Measurements from ENCODE around the gene CPNE7. TPM values are rescaled to one million over a fixed set of nuclear protein-coding genes. Genes with fewer than 3 reads are reported as not detected.

CPNE7 gene
- total and polyA plus RNA-seq, 2 of the 13 experiments (the other 11 are each of a cell fraction or from before 2014, with no cell fraction given) = 0.59 TPM; not detected in 1

DNA sequence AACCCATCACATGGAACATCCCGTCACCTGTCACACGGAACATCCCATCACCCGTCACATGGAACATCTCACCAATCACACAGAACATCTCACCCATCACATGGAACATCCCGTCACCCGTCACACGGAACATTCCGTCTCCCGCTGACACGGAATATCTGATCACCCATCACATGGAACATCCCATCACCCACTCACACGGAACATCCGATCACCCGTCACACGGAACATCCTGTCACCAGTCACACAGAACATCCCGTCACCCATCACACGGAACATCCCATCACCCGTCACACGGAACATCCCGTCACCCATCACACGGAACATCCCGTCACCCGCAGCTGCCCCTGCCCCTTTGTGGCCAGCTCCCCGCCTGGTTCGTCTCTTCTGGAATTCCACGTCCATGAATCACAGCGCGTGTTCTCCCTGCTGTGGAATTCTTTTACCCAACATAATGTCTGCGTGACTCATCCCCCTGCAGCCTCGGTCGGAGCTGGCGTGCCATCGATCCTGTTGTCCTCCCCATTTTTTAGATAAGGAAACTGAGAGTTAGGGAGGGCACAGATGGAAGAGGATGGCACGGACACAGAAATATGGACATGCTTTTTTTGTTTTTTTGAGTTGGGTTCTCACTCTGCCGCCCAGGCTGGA is 5.6 kb downstream of the CPNE7 start (continued):
- TF ChIP-seq, protein P1, sequence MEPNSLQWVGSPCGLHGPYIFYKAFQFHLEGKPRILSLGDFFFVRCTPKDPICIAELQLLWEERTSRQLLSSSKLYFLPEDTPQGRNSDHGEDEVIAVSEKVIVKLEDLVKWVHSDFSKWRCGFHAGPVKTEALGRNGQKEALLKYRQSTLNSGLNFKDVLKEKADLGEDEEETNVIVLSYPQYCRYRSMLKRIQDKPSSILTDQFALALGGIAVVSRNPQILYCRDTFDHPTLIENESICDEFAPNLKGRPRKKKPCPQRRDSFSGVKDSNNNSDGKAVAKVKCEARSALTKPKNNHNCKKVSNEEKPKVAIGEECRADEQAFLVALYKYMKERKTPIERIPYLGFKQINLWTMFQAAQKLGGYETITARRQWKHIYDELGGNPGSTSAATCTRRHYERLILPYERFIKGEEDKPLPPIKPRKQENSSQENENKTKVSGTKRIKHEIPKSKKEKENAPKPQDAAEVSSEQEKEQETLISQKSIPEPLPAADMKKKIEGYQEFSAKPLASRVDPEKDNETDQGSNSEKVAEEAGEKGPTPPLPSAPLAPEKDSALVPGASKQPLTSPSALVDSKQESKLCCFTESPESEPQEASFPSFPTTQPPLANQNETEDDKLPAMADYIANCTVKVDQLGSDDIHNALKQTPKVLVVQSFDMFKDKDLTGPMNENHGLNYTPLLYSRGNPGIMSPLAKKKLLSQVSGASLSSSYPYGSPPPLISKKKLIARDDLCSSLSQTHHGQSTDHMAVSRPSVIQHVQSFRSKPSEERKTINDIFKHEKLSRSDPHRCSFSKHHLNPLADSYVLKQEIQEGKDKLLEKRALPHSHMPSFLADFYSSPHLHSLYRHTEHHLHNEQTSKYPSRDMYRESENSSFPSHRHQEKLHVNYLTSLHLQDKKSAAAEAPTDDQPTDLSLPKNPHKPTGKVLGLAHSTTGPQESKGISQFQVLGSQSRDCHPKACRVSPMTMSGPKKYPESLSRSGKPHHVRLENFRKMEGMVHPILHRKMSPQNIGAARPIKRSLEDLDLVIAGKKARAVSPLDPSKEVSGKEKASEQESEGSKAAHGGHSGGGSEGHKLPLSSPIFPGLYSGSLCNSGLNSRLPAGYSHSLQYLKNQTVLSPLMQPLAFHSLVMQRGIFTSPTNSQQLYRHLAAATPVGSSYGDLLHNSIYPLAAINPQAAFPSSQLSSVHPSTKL (CRISPR knock-in tag; IDR thresholded peaks at IDR 0.05) = peak; percentile 18; the same call in 1 of the 2 replicates
- TF ChIP-seq ZNF224 (CRISPR knock-in tag; IDR thresholded peaks at IDR 0.05) (no peak), SOX5 (CRISPR knock-in tag; IDR thresholded peaks at IDR 0.05; ENCODE audit: borderline replicate concordance) (no peak), ZNF839 (CRISPR knock-in tag; IDR thresholded peaks at IDR 0.05; ENCODE audit: borderline replicate concordance) (no peak), JDP2 (CRISPR knock-in tag; IDR thresholded peaks at IDR 0.05; ENCODE audit: borderline replicate concordance) (no peak), RARG (CRISPR knock-in tag; IDR thresholded peaks at IDR 0.05; ENCODE audit: low read depth) (no peak), SP140L (CRISPR knock-in tag; IDR thresholded peaks at IDR 0.05; ENCODE audit: borderline replicate concordance) (no peak), BRD4 (CRISPR knock-in tag; IDR thresholded peaks at IDR 0.05) (no peak), ATF7 (IDR thresholded peaks at IDR 0.05) (no peak), ATF7 (CRISPR knock-in tag; IDR thresholded peaks at IDR 0.05) (no peak), GABPB1 (CRISPR knock-in tag; IDR thresholded peaks at IDR 0.05) (no peak), MAF1 (CRISPR knock-in tag; IDR thresholded peaks at IDR 0.05; ENCODE audit: borderline replicate concordance) (no peak), ZNF614 (CRISPR knock-in tag; IDR thresholded peaks at IDR 0.05; ENCODE audit: borderline replicate concordance) (no peak), DNMT1 (CRISPR knock-in tag; IDR thresholded peaks at IDR 0.05) (0 out of 2 replicates have a peak, but pooled peaks have one; percentile 18)
- TF ChIP-seq, protein P2, sequence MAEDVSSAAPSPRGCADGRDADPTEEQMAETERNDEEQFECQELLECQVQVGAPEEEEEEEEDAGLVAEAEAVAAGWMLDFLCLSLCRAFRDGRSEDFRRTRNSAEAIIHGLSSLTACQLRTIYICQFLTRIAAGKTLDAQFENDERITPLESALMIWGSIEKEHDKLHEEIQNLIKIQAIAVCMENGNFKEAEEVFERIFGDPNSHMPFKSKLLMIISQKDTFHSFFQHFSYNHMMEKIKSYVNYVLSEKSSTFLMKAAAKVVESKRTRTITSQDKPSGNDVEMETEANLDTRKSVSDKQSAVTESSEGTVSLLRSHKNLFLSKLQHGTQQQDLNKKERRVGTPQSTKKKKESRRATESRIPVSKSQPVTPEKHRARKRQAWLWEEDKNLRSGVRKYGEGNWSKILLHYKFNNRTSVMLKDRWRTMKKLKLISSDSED (CRISPR knock-in tag; IDR thresholded peaks at IDR 0.05) = no peak
- TF ChIP-seq, protein P3, sequence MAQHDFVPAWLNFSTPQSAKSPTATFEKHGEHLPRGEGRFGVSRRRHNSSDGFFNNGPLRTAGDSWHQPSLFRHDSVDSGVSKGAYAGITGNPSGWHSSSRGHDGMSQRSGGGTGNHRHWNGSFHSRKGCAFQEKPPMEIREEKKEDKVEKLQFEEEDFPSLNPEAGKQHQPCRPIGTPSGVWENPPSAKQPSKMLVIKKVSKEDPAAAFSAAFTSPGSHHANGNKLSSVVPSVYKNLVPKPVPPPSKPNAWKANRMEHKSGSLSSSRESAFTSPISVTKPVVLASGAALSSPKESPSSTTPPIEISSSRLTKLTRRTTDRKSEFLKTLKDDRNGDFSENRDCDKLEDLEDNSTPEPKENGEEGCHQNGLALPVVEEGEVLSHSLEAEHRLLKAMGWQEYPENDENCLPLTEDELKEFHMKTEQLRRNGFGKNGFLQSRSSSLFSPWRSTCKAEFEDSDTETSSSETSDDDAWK (CRISPR knock-in tag; IDR thresholded peaks at IDR 0.05) = no peak
- TF ChIP-seq, protein P4, sequence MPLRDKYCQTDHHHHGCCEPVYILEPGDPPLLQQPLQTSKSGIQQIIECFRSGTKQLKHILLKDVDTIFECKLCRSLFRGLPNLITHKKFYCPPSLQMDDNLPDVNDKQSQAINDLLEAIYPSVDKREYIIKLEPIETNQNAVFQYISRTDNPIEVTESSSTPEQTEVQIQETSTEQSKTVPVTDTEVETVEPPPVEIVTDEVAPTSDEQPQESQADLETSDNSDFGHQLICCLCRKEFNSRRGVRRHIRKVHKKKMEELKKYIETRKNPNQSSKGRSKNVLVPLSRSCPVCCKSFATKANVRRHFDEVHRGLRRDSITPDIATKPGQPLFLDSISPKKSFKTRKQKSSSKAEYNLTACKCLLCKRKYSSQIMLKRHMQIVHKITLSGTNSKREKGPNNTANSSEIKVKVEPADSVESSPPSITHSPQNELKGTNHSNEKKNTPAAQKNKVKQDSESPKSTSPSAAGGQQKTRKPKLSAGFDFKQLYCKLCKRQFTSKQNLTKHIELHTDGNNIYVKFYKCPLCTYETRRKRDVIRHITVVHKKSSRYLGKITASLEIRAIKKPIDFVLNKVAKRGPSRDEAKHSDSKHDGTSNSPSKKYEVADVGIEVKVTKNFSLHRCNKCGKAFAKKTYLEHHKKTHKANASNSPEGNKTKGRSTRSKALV (CRISPR knock-in tag; IDR thresholded peaks at IDR 0.05) = no peak
- TF ChIP-seq, protein P5, sequence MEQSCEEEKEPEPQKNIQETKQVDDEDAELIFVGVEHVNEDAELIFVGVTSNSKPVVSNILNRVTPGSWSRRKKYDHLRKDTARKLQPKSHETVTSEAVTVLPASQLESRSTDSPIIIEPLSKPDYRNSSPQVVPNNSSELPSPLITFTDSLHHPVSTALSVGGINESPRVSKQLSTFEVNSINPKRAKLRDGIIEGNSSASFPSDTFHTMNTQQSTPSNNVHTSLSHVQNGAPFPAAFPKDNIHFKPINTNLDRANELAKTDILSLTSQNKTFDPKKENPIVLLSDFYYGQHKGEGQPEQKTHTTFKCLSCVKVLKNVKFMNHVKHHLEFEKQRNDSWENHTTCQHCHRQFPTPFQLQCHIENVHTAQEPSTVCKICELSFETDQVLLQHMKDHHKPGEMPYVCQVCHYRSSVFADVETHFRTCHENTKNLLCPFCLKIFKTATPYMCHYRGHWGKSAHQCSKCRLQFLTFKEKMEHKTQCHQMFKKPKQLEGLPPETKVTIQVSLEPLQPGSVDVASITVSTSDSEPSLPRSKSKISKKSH (CRISPR knock-in tag; IDR thresholded peaks at IDR 0.05; ENCODE audit: borderline replicate concordance) = 0 out of 2 replicates have a peak, but pooled peaks have one; percentile 5
- TF ChIP-seq, protein P6, sequence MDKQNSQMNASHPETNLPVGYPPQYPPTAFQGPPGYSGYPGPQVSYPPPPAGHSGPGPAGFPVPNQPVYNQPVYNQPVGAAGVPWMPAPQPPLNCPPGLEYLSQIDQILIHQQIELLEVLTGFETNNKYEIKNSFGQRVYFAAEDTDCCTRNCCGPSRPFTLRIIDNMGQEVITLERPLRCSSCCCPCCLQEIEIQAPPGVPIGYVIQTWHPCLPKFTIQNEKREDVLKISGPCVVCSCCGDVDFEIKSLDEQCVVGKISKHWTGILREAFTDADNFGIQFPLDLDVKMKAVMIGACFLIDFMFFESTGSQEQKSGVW (CRISPR knock-in tag; IDR thresholded peaks at IDR 0.05; ENCODE audit: borderline replicate concordance) = no peak

All from HepG2 (cell line).